Measurements from ENCODE around the gene NHEJ1. TPM values are rescaled to one million over a fixed set of nuclear protein-coding genes. Genes with fewer than 3 reads are reported as not detected.

NHEJ1 gene
- total RNA-seq, 2 experiments from 2014 or later: 12.7 to 14.3 TPM

GRCh38 chr2:219126555-219126954, 34.1 kb downstream of the NHEJ1 start:
- CTCF ChIA-PET (ENCODE audit: unreplicated experiment): interaction anchor here (0.8 kb wide), 1 partner anchor 63 kb away, joined by 3 read pairs; no protein-coding TSS in a partner anchor
- H3K27ac ChIP-seq (ENCODE audit: low read depth, low read length, poor library complexity, severe bottlenecking): no peak overlapping the region

GRCh38 chr2:219125886-219126270, 34.7 kb downstream of the NHEJ1 start:
- H3K79me2 ChIP-seq (ENCODE audit: insufficient read depth, low read depth, low read length): no peaks in the 10 kb centered on the region
- H2AFZ ChIP-seq (ENCODE audit: low read length): no peak overlapping the region
- CTCF ChIA-PET (ENCODE audit: unreplicated experiment): interaction anchor here (0.8 kb wide), 1 partner anchor 62 kb away, joined by 3 read pairs; no protein-coding TSS in a partner anchor
- H3K4me2 ChIP-seq (ENCODE audit: low read length): no peak overlapping the region
- POLR2A ChIA-PET: interaction anchor here (0.7 to 1.0 kb wide), 3 partner anchors 11 to 19 kb away, joined by 3 to 4 read pairs (median 4); no protein-coding TSS in a partner anchor
- no peaks in the 10 kb centered on the region for H3K36me3 ChIP-seq (ENCODE audit: insufficient read depth, low read length)
- no peaks in the 10 kb centered on the region for H4K20me1 ChIP-seq (ENCODE audit: insufficient read depth, low read length)
- no peak for DNase-seq (ENCODE audit: low spot score)
- no peak overlapping the region for H3K27ac ChIP-seq (ENCODE audit: low read depth, low read length, poor library complexity, severe bottlenecking)
- no peak for TF ChIP-seq EZH2phosphoT487 (IDR thresholded peaks at IDR 0.05; ENCODE audit: borderline replicate concordance, low read depth, low read length)
- intact Hi-C loops (cut with micrococcal nuclease; ENCODE audit: unreplicated experiment): no loop called here
- no peaks in the 10 kb centered on the region for H3K9me2 ChIP-seq (ENCODE audit: insufficient read depth, low read length)
- BruUV-seq (replicated peaks): no TSS peak
- no peak overlapping the region for H3K4me3 ChIP-seq (ENCODE audit: low read depth, low read length, poor library complexity, severe bottlenecking)
- H3K4me1 ChIP-seq (ENCODE audit: insufficient read depth, low read length, poor library complexity, severe bottlenecking): no peaks in the 10 kb centered on the region
- no peaks in the 10 kb centered on the region for H3K9me3 ChIP-seq (ENCODE audit: low read length)

More at GRCh38 chr2:219126555-219126954, 34.1 kb downstream of the NHEJ1 start:
- intact Hi-C loops (cut with micrococcal nuclease; ENCODE audit: unreplicated experiment): no loop called here
- H3K4me2 ChIP-seq (ENCODE audit: low read length): no peak overlapping the region
- POLR2A ChIA-PET: no interaction called here
- H3K9me2 ChIP-seq (ENCODE audit: insufficient read depth, low read length): no peaks in the 10 kb centered on the region
- BruUV-seq (replicated peaks): no TSS peak
- no peak overlapping the region for H3K4me3 ChIP-seq (ENCODE audit: low read depth, low read length, poor library complexity, severe bottlenecking)
- H3K36me3 ChIP-seq (ENCODE audit: insufficient read depth, low read length): no peaks in the 10 kb centered on the region
- no peaks in the 10 kb centered on the region for H3K79me2 ChIP-seq (ENCODE audit: insufficient read depth, low read depth, low read length)
- no peaks in the 10 kb centered on the region for H4K20me1 ChIP-seq (ENCODE audit: insufficient read depth, low read length)
- no peaks in the 10 kb centered on the region for H3K4me1 ChIP-seq (ENCODE audit: insufficient read depth, low read length, poor library complexity, severe bottlenecking)
- DNase-seq (ENCODE audit: low spot score): no peak
- no peaks in the 10 kb centered on the region for H3K9me3 ChIP-seq (ENCODE audit: low read length)
- TF ChIP-seq EZH2phosphoT487 (IDR thresholded peaks at IDR 0.05; ENCODE audit: borderline replicate concordance, low read depth, low read length) (no peak), CTCF (conservative IDR thresholded peaks at IDR 0.05; ENCODE audit: low read length) (no peak)
- no peak overlapping the region for H2AFZ ChIP-seq (ENCODE audit: low read length)

GRCh38 chr2:219125225-219125885, 35.3 kb downstream of the NHEJ1 start:
- intact Hi-C loops (cut with micrococcal nuclease; ENCODE audit: unreplicated experiment): no loop called here
- H3K4me1 ChIP-seq (ENCODE audit: insufficient read depth, low read length, poor library complexity, severe bottlenecking): no peaks in the 10 kb centered on the region
- DNase-seq (ENCODE audit: low spot score): no peak
- H3K36me3 ChIP-seq (ENCODE audit: insufficient read depth, low read length): no peaks in the 10 kb centered on the region
- no peaks in the 10 kb centered on the region for H4K20me1 ChIP-seq (ENCODE audit: insufficient read depth, low read length)
- TF ChIP-seq EZH2phosphoT487 (IDR thresholded peaks at IDR 0.05; ENCODE audit: borderline replicate concordance, low read depth, low read length): no peak
- TF ChIP-seq CTCF (conservative IDR thresholded peaks at IDR 0.05; ENCODE audit: low read length): no peak
- H3K4me3 ChIP-seq (ENCODE audit: low read depth, low read length, poor library complexity, severe bottlenecking): no peak overlapping the region
- H3K9me2 ChIP-seq (ENCODE audit: insufficient read depth, low read length): no peaks in the 10 kb centered on the region
- no TSS peak for BruUV-seq (replicated peaks)
- no peak overlapping the region for H3K27ac ChIP-seq (ENCODE audit: low read depth, low read length, poor library complexity, severe bottlenecking)
- H3K79me2 ChIP-seq (ENCODE audit: insufficient read depth, low read depth, low read length): no peaks in the 10 kb centered on the region
- ChIA-PET CTCF (ENCODE audit: unreplicated experiment) (no interaction called here), POLR2A (interaction anchor here (0.7 to 1.0 kb wide), 3 partner anchors 11 to 19 kb away, joined by 3 to 4 read pairs (median 4); no protein-coding TSS in a partner anchor)
- H3K9me3 ChIP-seq (ENCODE audit: low read length): no peaks in the 10 kb centered on the region
- H2AFZ ChIP-seq (ENCODE audit: low read length): no peak overlapping the region
- H3K4me2 ChIP-seq (ENCODE audit: low read length): no peak overlapping the region
